GM12891 (cell line): ENCODE results near the gene IFI27L2.
"Not testable (repeated sequence)": the region's sequence is repeated elsewhere in the genome, so short reads cannot be mapped to it uniquely, and the experiment has no call there.

ENCODE experiments used
- DNase-seq: peaks from one replicate; pipeline ENCODE4 v3.0.0; 2011; ENCODE audit warnings: low spot score; ENCODE audit not compliant: insufficient read length
- FAIRE-seq: peaks from 2 replicates; lab custom pipeline; 2011; peaks lifted over from hg19 to GRCh38; lab: Jason Lieb, UNC
- PAX5 ChIP-seq: IDR thresholded peaks from 2 replicates; pipeline ENCODE4 v1.6.1; 2011; ENCODE audit warnings: low read length, moderate library complexity, mild to moderate bottlenecking; ENCODE audit not compliant: insufficient read depth, severe bottlenecking
- POLR2A ChIP-seq: IDR thresholded peaks from 2 replicates; pipeline ENCODE4 v1.6.1; 2011; ENCODE audit warnings: low read depth, low read length, control low read depth
- POLR2AphosphoS5 ChIP-seq: IDR thresholded peaks from 2 replicates; pipeline ENCODE4 v1.6.1; 2011; ENCODE audit warnings: low read depth, low read length, control low read depth
- POU2F2 ChIP-seq: IDR thresholded peaks from 2 replicates; pipeline ENCODE4 v1.6.1; 2011; ENCODE audit warnings: low read depth, mild to moderate bottlenecking, control low read depth, low read length, moderate library complexity
- SPI1 ChIP-seq: IDR thresholded peaks from 2 replicates; pipeline ENCODE4 v1.6.1; 2011; ENCODE audit warnings: low read depth, low read length, control low read depth
- TAF1 ChIP-seq: IDR thresholded peaks from 2 replicates; pipeline ENCODE4 v1.6.1; 2011; ENCODE audit warnings: low read depth, low read length, control low read depth

IFI27L2 gene

DNA sequence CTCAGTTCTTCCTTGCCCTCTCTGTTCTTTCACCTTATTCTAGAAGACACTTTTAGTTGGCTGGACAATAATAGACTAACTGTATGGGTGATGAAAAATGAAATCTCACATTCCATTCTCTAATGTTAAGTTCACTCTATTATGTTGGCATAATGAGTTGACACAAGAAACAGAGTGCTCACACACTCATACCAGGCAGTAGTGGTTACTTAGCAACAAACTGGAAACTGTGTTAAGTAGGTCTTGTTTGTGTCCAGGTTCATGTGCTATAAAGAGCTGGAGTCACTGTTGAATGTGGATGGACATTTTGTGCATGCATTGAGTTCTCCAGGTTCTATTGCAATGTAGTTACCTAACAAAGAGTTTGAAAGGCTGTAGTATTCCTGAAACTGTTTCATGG lies 27.8 kb upstream of the IFI27L2 start:
- no peak for DNase-seq
- no peak for FAIRE-seq
- TF ChIP-seq POU2F2: no peak
- no peak for TF ChIP-seq PAX5
- no peak for TF ChIP-seq POLR2AphosphoS5
- TF ChIP-seq SPI1: no peak
- no peak for TF ChIP-seq POLR2A
- no peak for TF ChIP-seq TAF1

DNA sequence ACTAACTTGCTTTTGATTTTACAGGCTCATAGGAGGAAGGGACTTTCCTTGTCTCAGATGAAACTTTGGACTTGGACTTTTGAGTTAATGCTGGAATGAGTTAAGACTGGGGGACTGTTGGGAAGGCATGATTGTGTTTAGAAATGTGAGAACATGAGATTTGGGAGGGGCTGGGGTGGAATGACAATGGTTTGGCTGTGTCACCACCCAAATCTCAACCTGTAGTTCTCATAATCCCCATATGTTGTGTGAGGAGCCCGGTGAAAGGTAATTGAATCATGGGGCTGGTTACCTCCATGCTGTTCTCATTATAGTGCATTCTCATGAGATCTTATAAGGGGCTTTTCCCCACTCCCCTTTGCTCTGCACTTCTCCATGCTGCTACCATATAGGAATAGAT lies 26.7 kb upstream of the IFI27L2 start:
- not testable (repeated sequence) for FAIRE-seq, DNase-seq

DNA sequence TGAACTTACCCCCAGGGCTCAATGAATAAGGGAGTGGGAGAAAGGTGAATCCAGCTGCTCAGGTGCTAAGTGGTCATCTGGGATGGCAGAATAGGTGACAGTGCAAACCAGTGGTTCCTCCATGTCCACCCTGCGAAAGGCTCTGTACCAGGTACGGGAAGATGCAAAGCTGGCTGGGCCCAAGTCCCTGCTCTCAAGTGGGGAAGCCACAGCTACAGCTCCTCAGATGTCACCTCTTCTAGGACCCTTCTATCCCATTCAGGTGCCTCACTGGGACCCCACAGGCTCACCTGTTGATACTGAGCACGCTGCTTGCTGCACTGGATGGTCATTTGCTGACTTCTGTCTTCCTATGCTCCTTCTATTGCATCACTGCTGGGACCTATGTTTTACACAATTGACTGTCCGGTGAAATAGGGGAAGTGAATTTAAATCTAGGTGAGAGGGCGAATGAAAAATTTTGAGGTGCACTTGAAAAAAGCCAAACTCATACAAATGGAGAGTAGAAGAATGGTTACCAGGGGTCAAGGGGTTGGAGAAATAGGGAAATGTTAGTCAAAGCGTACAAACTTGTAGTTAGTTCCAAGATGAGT lies 24.4 kb upstream of the IFI27L2 start:
- no peak for DNase-seq
- TF ChIP-seq TAF1 (no peak), POLR2A (no peak), SPI1 (peak; percentile 58; the same call in 1 of the 2 replicates)
- no peak for FAIRE-seq

DNA sequence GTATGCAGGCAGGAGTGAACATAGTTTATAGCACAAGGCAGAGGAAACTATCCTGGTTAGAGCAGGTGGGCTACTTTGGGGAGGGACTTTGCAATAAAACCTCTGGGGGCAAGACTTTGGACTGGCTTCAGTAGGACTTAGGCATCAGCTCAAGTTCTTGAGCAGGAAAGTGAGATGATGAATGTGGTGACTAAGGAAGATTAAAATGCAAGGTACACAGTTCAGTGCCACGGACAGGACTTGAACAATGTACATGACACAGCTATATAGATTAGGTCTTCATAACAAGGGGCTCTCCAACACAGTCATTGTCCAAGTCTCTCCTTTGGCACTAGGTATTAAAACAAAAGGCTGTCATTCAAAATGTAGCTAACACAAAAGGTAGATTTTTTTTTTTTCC lies 23.3 kb upstream of the IFI27L2 start:
- DNase-seq (no peak), FAIRE-seq (no peak)
- no peak for TF ChIP-seq PAX5
- TF ChIP-seq POLR2A: no peak
- TF ChIP-seq SPI1: no peak
- no peak for TF ChIP-seq POLR2AphosphoS5
- no peak for TF ChIP-seq TAF1
- no peak for TF ChIP-seq POU2F2

DNA sequence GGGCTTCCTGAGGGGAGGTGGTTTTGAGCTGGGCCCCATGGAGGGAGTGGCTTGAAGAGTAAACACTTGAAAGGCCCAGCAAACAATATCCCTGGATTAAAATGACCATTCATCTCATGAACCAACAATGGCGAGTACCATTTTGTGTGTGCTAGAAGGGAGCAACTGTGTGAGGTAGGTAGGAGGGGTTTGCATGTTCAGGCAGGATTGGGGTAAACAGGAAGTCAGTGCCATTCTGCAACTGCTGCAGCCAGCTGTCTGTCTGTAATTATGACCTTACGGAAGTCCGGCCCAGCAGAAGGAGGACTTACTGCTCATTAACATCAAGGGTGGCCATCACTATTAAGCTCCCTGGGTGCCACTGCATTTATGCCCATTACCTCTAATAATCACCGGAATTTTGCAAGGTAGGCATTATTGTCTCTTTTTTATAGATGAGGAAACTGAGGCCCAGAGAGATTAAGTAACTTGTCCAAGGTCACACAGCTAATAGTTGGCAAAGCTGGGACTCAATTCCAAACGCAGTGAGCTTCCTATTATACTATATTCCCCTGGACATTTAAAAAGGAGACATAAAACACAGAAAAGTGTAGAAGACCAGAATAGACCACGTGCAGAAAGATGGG lies 16.6 kb upstream of the IFI27L2 start:
- FAIRE-seq (no peak), DNase-seq (no peak)
- TF ChIP-seq SPI1 (peak; percentile 25; the same call in 1 of the 2 replicates), POLR2AphosphoS5 (no peak), POLR2A (no peak)

DNA sequence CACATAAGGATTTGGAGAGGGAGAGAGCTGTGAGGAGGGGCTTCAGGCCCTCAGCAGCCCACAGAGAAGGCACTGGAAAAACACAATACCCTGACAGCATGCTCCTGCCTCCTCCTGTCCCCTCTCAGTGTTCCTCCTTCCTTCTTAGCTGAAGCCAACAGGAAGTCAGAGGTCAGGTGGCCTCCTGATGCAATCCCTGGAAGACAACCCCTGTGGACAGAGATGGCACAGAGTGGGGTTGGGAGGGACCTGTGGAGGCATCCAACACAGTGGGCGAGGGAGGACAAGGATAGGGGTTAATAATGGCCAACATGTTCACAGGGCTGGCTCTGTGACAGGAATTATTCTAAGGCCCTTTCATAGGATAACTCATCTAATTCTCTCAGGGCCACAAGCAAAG lies 15.4 kb upstream of the IFI27L2 start:
- TF ChIP-seq TAF1 (no peak), POLR2AphosphoS5 (no peak), SPI1 (no peak), POLR2A (no peak), PAX5 (no peak), POU2F2 (no peak)
- DNase-seq (no peak), FAIRE-seq (no peak)

DNA sequence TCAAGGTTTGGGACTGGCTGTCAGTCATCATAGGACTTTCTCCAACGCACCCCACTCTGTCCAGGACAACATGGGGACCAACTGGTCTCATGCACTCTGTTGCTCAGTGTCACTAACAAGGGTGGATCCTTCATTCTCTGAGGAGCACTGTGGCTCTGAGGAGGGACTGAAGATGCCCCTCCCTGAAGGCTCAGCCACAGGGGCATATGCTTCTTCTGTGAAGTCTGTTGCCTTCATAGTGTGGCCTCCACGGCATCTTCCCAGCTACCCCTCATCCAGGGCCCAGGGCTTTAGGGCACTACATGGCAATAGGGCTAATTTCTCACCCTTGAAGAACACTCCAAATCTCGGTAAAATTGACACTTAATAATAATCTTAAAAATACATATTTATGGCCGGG lies 14.3 kb upstream of the IFI27L2 start:
- no peak for DNase-seq
- TF ChIP-seq TAF1 (no peak), POLR2AphosphoS5 (no peak), PAX5 (no peak), POU2F2 (no peak), SPI1 (no peak), POLR2A (no peak)
- no peak for FAIRE-seq

DNA sequence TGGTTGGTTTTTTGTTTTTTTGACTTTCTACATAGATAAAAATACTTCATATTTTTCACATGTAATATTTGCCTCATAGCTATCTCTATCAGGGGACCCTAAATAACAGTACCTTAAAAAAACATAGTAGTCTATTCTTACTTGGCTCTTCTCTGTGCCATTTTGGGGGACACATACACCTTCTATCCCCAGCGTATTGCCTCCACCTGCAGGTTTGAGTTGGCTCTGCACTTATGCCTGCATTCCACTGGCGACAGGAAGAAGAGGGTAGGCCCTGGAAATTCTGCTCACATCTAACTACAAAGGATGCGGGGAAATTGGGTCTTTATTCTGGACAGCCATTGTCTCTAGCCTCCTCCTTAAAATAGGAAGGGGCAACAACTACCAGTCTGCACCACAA lies 13.8 kb upstream of the IFI27L2 start:
- FAIRE-seq (no peak), DNase-seq (no peak)
- no peak for TF ChIP-seq POU2F2
- TF ChIP-seq SPI1: no peak
- TF ChIP-seq TAF1: no peak
- no peak for TF ChIP-seq PAX5
- TF ChIP-seq POLR2A: no peak
- no peak for TF ChIP-seq POLR2AphosphoS5

DNA sequence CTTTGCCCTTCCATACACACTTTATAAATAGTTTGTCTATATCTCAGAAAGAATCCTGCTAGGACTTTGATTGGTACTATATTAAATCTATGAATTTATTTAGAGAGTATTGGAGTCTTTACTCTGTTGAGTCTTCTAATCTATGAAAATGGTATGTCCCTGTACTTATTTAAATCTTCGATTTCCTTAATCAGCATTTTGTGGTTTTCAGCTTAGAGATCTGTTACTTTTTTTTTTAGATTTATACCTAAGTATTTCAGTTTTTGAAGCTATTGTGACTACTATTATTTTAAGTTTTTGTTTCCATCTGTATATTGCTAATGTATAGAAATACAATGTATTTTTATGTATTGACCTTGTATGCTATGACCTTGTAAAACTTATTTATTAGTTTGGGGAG lies 13.4 kb upstream of the IFI27L2 start:
- TF ChIP-seq POLR2AphosphoS5 (no peak), PAX5 (no peak), SPI1 (no peak), POLR2A (no peak), POU2F2 (no peak), TAF1 (no peak)
- DNase-seq: no peak
- FAIRE-seq: no peak

DNA sequence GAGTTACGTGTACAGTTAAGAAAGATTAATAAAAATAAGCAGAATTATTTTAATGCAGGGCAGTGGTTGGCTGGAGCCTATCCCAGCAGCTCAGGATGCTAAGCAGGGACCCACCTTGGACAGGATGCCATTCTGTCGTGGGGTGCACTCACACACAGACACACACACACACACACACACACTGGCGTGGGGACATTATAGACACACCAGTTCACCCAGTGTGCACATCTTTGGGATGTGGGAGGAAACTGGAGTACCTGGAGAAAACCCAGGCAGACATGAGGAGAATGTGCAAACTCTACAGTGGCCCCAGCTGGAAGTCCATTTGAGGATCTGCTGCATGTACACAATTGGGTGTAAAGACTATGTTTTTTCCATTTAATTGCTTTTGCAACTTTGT lies 12.8 kb upstream of the IFI27L2 start:
- no peak for TF ChIP-seq POLR2AphosphoS5
- no peak for TF ChIP-seq POU2F2
- TF ChIP-seq POLR2A: no peak
- TF ChIP-seq SPI1: no peak
- TF ChIP-seq PAX5: no peak
- no peak for TF ChIP-seq TAF1
- no peak for DNase-seq
- FAIRE-seq: no peak
